GM12878 (cell line): ENCODE data around the gene GADD45A. TPM values are rescaled to one million over a fixed set of nuclear protein-coding genes. Genes with fewer than 3 reads are reported as not detected.

Experiments used
- GABPA ChIP-seq: IDR thresholded peaks from 2 replicates; pipeline ENCODE4 v1.6.1; 2014; ENCODE audit warnings: antibody characterized with exemption, low read depth, mild to moderate bottlenecking, inconsistent platforms
- MEF2A ChIP-seq: IDR thresholded peaks from 2 replicates; pipeline ENCODE4 v1.6.1; 2011; ENCODE audit warnings: low read depth, mild to moderate bottlenecking, low read length, moderate library complexity; ENCODE audit not compliant: insufficient read depth
- RB1 ChIP-seq: fragments of 450-650 bp; formaldehyde crosslinking; IDR thresholded peaks from 2 replicates; pipeline ENCODE4 v1.6.1; 2017; ENCODE audit warnings: mild to moderate bottlenecking, borderline replicate concordance
- RFX5 ChIP-seq: IDR thresholded peaks from 2 replicates; pipeline ENCODE4 v1.6.1; 2011; ENCODE audit warnings: low read depth, low read length, improper control_type of control experiment
- RUNX3 ChIP-seq: IDR thresholded peaks from 2 replicates; pipeline ENCODE4 v1.6.1; 2012; ENCODE audit warnings: low read length, inconsistent platforms
- SREBF2 ChIP-seq: IDR thresholded peaks from 2 replicates; pipeline ENCODE4 v1.6.1; 2012; ENCODE audit warnings: mild to moderate bottlenecking, low read length
- SRF ChIP-seq, 2 experiments: IDR thresholded peaks; 2 replicates each; pipeline ENCODE4 v1.6.1; 2011; ENCODE audit warnings: low read depth in 2 of 2, low read length in 2 of 2, mild to moderate bottlenecking in 1 of 2, moderate library complexity in 1 of 2
- TCF3 ChIP-seq: IDR thresholded peaks from 2 replicates; pipeline ENCODE4 v1.6.1; 2012; ENCODE audit warnings: low read depth, mild to moderate bottlenecking, low read length, borderline replicate concordance; ENCODE audit not compliant: insufficient read depth
- polyA plus RNA-seq, 11 experiments: library from polyadenylated mRNA; depleted of rRNA in 4 of 11; unstranded in 6 of 11; stranded (reverse) in 5 of 11; fragments of >200 nt; fragmentation: Nextera tagmentation in 4 of 11; fragmentation: Illumina TruSeq in 1 of 11; extraction: Ambion mirVana in 4 of 11; extraction: Trizol in 1 of 11; gene quantifications; 1 replicate in 1 of 11; 2 replicates in 10 of 11; pipeline versions ENCODE4 v1.2.1 to v1.2.3, GENCODE V29; 2011 to 2016; ENCODE audit warnings: inconsistent platforms in 2 of 11, missing spikeins in 2 of 11, low read depth in 1 of 11
- total RNA-seq, 4 experiments: library from RNA; depleted of rRNA in 3 of 4; stranded (reverse); fragments of >200 nt in 3 of 4; fragmentation: Illumina TruSeq in 1 of 4; extraction: Trizol in 1 of 4; gene quantifications; 2 replicates each; pipeline versions ENCODE4 v1.2.1 to v1.2.3, GENCODE V29; 2013 to 2021
- TF ChIP-seq, protein P1 (sequence below): fragments of 450-650 bp; IDR thresholded peaks from 2 replicates; pipeline ENCODE4 v1.6.1; 2016; ENCODE audit warnings: mild to moderate bottlenecking, moderate library complexity, borderline replicate concordance
- TF ChIP-seq, protein P2 (sequence below): fragments of 450-650 bp; IDR thresholded peaks from 2 replicates; pipeline ENCODE4 v1.6.1; 2017; ENCODE audit warnings: borderline replicate concordance
- TF ChIP-seq, protein P3 (sequence below): IDR thresholded peaks from 2 replicates; pipeline ENCODE4 v1.6.1; 2012; ENCODE audit warnings: low read depth, low read length, improper control_type of control experiment
- TF ChIP-seq, protein P4 (sequence below): fragments of 450-650 bp; IDR thresholded peaks from 2 replicates; pipeline ENCODE4 v1.6.1; 2016; ENCODE audit warnings: mild to moderate bottlenecking
- TF ChIP-seq, protein P5 (sequence below): IDR thresholded peaks from 2 replicates; pipeline ENCODE4 v1.6.1; 2012; ENCODE audit warnings: low read depth, low read length, improper control_type of control experiment
- TF ChIP-seq, protein P6 (sequence below): IDR thresholded peaks from 2 replicates; pipeline ENCODE4 v1.6.1; 2012; ENCODE audit warnings: mild to moderate bottlenecking, low read depth, low read length

GADD45A gene
- total and polyA plus RNA-seq, 10 of the 15 experiments (the other 5 are each of a cell fraction or from before 2014, with no cell fraction given), result 4.7 to 48.9 (median 18.5) TPM

DNA sequence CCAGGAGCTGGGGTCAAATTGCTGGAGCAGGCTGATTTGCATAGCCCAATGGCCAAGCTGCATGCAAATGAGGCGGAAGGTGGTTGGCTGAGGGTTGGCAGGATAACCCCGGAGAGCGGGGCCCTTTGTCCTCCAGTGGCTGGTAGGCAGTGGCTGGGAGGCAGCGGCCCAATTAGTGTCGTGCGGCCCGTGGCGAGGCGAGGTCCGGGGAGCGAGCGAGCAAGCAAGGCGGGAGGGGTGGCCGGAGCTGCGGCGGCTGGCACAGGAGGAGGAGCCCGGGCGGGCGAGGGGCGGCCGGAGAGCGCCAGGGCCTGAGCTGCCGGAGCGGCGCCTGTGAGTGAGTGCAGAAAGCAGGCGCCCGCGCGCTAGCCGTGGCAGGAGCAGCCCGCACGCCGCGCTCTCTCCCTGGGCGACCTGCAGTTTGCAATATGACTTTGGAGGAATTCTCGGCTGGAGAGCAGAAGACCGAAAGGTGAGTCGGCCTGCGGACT is at the start of gene GADD45A (continued):
- TF ChIP-seq, protein P1, sequence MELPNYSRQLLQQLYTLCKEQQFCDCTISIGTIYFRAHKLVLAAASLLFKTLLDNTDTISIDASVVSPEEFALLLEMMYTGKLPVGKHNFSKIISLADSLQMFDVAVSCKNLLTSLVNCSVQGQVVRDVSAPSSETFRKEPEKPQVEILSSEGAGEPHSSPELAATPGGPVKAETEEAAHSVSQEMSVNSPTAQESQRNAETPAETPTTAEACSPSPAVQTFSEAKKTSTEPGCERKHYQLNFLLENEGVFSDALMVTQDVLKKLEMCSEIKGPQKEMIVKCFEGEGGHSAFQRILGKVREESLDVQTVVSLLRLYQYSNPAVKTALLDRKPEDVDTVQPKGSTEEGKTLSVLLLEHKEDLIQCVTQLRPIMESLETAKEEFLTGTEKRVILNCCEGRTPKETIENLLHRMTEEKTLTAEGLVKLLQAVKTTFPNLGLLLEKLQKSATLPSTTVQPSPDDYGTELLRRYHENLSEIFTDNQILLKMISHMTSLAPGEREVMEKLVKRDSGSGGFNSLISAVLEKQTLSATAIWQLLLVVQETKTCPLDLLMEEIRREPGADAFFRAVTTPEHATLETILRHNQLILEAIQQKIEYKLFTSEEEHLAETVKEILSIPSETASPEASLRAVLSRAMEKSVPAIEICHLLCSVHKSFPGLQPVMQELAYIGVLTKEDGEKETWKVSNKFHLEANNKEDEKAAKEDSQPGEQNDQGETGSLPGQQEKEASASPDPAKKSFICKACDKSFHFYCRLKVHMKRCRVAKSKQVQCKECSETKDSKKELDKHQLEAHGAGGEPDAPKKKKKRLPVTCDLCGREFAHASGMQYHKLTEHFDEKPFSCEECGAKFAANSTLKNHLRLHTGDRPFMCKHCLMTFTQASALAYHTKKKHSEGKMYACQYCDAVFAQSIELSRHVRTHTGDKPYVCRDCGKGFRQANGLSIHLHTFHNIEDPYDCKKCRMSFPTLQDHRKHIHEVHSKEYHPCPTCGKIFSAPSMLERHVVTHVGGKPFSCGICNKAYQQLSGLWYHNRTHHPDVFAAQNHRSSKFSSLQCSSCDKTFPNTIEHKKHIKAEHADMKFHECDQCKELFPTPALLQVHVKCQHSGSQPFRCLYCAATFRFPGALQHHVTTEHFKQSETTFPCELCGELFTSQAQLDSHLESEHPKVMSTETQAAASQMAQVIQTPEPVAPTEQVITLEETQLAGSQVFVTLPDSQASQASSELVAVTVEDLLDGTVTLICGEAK, result no peak
- TF ChIP-seq RB1, result peak; percentile 36; the same call in 1 of the 2 replicates
- peak; percentile 43; the same call in 1 of the 2 replicates for TF ChIP-seq RUNX3
- TF ChIP-seq MEF2A, result no peak
- TF ChIP-seq, protein P2, sequence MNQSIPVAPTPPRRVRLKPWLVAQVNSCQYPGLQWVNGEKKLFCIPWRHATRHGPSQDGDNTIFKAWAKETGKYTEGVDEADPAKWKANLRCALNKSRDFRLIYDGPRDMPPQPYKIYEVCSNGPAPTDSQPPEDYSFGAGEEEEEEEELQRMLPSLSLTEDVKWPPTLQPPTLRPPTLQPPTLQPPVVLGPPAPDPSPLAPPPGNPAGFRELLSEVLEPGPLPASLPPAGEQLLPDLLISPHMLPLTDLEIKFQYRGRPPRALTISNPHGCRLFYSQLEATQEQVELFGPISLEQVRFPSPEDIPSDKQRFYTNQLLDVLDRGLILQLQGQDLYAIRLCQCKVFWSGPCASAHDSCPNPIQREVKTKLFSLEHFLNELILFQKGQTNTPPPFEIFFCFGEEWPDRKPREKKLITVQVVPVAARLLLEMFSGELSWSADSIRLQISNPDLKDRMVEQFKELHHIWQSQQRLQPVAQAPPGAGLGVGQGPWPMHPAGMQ, result no peak
- TF ChIP-seq RFX5, result peak; percentile 74
- TF ChIP-seq, protein P3, sequence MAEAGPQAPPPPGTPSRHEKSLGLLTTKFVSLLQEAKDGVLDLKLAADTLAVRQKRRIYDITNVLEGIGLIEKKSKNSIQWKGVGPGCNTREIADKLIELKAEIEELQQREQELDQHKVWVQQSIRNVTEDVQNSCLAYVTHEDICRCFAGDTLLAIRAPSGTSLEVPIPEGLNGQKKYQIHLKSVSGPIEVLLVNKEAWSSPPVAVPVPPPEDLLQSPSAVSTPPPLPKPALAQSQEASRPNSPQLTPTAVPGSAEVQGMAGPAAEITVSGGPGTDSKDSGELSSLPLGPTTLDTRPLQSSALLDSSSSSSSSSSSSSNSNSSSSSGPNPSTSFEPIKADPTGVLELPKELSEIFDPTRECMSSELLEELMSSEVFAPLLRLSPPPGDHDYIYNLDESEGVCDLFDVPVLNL, result no peak
- TF ChIP-seq, protein P4, sequence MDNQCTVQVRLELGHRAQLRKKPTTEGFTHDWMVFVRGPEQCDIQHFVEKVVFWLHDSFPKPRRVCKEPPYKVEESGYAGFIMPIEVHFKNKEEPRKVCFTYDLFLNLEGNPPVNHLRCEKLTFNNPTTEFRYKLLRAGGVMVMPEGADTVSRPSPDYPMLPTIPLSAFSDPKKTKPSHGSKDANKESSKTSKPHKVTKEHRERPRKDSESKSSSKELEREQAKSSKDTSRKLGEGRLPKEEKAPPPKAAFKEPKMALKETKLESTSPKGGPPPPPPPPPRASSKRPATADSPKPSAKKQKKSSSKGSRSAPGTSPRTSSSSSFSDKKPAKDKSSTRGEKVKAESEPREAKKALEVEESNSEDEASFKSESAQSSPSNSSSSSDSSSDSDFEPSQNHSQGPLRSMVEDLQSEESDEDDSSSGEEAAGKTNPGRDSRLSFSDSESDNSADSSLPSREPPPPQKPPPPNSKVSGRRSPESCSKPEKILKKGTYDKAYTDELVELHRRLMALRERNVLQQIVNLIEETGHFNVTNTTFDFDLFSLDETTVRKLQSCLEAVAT, result no peak
- no peak for TF ChIP-seq SREBF2
- peak; percentile 93 for TF ChIP-seq TCF3
- no peak for TF ChIP-seq SRF (IDR thresholded peaks at IDR 0.05; ENCODE audit: low read depth in 2 of 2, low read length in 2 of 2)
- TF ChIP-seq, protein P5, sequence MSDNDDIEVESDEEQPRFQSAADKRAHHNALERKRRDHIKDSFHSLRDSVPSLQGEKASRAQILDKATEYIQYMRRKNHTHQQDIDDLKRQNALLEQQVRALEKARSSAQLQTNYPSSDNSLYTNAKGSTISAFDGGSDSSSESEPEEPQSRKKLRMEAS, result peak; percentile 75
- TF ChIP-seq, protein P6, sequence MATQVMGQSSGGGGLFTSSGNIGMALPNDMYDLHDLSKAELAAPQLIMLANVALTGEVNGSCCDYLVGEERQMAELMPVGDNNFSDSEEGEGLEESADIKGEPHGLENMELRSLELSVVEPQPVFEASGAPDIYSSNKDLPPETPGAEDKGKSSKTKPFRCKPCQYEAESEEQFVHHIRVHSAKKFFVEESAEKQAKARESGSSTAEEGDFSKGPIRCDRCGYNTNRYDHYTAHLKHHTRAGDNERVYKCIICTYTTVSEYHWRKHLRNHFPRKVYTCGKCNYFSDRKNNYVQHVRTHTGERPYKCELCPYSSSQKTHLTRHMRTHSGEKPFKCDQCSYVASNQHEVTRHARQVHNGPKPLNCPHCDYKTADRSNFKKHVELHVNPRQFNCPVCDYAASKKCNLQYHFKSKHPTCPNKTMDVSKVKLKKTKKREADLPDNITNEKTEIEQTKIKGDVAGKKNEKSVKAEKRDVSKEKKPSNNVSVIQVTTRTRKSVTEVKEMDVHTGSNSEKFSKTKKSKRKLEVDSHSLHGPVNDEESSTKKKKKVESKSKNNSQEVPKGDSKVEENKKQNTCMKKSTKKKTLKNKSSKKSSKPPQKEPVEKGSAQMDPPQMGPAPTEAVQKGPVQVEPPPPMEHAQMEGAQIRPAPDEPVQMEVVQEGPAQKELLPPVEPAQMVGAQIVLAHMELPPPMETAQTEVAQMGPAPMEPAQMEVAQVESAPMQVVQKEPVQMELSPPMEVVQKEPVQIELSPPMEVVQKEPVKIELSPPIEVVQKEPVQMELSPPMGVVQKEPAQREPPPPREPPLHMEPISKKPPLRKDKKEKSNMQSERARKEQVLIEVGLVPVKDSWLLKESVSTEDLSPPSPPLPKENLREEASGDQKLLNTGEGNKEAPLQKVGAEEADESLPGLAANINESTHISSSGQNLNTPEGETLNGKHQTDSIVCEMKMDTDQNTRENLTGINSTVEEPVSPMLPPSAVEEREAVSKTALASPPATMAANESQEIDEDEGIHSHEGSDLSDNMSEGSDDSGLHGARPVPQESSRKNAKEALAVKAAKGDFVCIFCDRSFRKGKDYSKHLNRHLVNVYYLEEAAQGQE, result peak; percentile 56
- TF ChIP-seq GABPA, result no peak
